NCI-H146 treated with DMSO at 0.1 percent for 48 hours (cell line): ENCODE data around the gene PNKD.

Experiments used
- DNase-seq: peaks from one replicate; lab custom pipeline; 2025; ENCODE audit not compliant: unreplicated experiment; lab: John Stamatoyannopoulos, UW

PNKD gene

DNA sequence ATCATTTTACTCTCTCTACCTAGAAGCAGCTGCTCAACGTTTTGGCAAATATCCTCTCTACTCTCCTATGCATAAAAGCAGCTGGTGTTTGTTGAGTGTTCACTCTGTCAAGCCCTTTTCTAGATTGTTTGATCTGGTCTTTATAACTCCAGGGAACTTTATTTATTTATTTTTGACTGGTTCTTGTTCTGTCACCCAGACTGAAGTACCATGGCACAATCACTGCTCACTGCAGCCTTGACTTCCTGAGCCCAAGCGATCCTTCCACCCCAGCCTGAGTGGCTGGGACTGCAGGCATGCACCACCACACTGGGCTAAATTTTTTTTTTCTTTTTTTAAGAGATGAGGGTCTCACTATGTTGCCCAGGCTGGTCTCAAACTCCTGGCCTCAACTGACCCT lies 99.0 kb downstream of the PNKD start:
- DNase-seq, result peak; percentile 5

DNA sequence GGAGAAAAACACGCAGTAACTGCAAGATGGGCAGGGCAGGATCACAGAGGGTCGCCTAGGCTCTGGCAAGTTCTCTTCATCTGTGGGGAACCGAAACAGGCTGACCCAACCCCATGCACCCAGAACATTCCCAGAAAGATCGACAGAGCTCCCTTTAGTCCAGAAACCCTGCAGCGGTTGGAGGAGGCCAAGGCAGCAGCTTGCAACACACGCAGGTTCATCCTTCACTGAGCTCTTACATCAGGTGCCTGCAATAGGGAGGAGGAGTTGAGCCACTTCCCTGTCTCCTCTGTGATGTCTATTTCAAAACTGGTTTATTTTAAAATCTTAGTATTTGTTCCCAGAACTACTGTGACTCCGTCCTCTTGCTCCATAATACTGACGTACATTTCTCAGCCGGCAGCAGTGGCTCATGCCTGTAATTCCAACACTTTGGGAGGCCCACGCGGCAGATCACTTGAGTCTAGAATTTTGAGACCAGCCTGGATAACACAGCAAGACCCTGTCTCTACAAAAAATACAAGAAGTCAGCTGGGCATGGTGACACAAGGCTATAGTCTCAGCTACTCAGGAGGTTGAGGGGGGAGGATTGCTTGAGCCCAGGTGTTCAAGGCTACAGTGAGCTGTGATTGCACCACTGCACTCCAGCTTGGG lies 100.2 kb downstream of the PNKD start:
- no peak for DNase-seq

DNA sequence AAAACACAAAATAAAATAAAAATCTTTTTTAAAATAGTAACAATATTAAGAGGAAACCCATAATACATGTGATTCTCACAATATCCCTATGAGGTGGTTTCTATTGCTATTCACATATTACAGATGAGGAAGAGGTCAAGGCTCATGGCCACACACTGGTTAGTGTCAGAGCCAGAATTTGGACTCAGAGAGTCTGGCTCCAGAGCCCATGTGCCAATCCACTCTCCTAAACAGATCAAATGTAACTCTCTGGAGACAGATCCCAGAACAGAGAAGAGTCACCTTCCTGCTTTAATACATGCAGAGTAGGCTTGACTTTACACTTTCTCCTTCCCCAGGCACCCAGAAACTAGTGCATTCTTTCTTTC lies 101.6 kb downstream of the PNKD start:
- no peak for DNase-seq

DNA sequence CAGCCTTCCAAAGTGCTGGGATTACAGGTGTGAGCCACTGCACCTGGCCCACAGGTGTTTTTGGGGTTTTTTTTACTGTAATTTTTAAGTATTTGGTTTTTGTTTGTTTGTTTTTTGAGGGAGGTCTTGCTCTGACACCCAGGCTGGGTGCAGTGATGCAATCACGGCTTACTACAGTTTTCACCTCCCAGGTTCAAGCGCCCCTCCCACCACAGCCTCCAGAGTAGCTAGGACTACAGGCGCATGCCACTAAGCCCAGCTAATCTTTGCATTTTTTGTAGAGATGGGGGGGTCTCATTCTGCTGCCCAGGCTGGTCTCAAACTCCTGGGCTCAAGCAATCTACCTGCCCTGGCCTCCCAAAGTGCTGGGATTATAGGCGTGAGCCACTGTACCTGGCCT lies 104.5 kb downstream of the PNKD start:
- no peak for DNase-seq

DNA sequence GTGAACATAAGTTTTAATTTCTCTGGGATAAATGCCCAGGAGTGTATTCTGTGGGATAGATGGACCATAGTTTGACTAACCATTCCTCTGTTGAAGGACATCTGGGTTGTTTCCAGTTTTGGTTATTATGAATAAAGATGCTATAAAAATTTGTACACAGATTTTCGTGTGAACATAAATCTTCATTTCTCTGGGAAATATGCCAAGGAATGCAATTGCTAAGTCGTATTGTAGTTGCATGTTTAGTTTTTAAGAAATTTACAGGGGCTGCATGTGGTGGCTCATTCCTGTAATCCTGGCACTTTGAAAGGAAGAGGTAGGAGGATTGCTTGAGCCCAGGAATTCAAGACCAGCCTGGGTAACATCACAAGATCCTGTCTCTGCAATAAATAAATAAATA lies 104.9 kb downstream of the PNKD start:
- DNase-seq, result no peak

DNA sequence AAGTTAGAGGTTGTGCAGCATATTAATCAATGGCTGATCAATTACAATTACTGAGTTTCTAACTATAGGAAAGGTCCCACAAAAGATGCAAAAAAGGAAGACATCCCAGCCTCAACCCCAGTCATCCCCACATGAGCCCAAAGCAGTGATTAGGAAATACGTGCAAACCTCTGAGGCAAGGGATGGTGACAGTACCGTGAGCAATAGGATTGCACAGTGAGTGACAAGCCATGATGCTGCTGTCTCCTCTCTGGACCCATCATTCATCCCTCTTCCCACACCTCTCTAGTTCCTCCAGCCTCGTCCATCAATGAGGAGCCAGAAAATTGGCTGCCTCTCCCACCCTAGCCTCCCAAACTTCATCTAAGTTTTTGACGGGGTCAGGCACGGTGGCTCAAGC lies 107.7 kb downstream of the PNKD start:
- no peak for DNase-seq

DNA sequence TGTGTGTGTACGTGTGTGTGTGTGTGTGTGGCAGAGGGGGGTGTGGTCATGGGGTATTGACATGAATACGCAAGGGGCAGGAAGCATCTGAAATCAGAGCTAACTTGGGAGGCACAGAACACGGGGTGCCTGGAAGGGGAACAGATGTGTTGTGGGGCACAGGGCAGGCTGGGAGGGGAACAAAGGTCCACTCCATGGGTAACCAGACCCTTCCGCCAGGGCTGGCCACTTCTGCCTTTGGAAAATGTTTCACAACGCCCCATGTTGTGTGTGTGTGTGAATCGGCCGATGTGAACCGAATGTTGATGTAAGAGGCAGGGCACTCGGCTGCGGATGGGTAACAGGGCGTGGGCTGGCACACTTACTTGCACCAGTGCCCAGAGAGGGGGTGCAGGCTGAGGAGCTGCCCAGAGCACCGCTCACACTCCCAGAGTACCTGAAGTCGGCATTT lies 111.6 kb downstream of the PNKD start, which contains the start of gene SLC11A1:
Gene SLC11A1, plus strand, starts transcription at position 358 of the 451 bp plus-strand sequence. CDS start 96 bp downstream, outside the sequence.
- DNase-seq, result no peak

DNA sequence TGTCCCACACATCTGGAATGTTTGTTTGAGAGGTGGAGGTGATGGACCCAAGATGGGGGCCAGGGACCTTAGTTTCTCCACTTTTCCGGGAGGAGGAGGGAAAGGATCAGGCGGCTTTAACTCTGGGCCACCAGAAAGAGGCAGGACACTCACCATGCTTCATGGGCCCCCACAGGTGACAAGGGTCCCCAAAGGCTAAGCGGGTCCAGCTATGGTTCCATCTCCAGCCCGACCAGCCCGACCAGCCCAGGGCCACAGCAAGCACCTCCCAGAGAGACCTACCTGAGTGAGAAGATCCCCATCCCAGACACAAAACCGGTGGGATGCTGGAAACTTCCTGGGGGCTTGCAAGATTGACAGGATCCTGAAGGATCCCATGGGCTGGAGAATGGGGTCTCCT lies 112.5 kb downstream of the PNKD start:
- DNase-seq, result no peak

DNA sequence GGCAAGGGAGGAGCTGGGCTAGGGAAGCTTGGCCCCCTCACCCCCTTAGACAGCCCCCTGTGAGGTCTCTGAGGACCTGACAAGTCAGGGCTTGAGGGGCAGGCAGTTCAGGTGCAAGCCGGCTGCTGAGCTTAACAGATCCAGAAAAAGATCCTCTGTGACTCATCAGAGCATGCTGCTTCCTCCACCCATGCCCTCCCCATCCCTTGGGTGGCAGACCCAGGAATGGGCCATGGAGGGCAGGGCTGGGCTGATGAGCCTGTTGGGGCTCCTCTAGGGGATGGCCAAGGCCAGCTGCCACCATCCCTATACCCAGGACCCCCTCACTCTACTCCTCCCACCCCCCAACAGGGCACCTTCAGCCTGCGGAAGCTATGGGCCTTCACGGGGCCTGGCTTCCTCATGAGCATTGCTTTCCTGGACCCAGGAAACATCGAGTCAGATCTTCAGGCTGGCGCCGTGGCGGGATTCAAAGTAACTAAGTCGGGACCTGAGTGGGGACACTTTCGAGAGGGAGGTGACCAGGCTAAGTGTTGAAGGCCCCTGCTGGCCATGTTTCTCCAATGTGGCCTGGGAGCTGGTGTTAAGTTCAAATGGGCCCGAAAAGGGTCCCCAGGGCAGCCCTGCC lies 113.7 kb downstream of the PNKD start:
- DNase-seq, result no peak

DNA sequence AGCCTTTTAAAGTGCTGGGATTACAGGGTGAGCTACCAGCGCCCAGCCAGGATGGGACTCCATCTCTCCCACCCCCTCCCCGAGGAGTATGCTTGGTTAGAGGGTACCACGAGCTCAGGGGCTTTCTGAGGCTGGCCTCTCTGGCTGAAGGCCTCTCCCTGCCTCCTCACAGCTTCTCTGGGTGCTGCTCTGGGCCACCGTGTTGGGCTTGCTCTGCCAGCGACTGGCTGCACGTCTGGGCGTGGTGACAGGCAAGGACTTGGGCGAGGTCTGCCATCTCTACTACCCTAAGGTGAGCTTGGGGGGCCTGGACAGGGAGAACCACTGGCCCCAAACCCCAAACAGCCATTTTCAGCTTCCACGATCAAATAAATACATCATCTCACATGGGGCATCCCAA lies 114.7 kb downstream of the PNKD start:
- DNase-seq, result no peak

DNA sequence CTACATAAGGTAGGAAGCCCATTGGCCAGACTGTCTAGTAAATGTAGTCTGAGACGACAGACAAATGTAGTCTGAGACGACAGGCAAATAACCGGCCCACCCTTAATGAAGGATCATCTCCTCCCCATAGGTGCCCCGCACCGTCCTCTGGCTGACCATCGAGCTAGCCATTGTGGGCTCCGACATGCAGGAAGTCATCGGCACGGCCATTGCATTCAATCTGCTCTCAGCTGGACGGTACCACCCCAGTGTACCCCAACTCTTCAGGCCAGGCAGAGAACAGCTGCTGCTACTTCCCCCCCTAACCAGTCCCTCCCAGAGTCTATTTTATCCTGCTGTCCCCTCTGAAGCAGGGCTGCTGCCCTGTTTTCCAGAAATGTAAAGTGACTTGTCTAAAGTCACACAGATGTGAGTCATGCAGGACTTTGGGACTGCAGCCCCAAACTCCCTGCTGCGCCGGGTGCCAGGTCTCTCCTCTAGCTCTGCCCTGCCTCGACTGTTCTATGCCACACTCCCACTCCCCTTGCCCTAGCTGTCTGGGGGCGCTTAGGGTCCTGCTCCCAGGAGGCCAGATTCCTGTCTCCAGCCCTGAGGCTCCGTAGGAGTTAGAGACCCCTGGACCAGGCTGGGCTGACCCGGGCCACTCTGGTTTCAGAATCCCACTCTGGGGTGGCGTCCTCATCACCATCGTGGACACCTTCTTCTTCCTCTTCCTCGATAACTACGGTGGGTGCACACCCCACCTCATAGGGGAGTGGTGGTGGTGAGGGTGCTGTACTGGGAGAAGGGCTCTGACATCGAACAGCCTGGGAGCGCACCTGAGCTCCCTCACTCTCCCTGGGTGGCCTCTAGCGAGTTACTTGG lies 116.4 kb downstream of the PNKD start:
- DNase-seq, result no peak

DNA sequence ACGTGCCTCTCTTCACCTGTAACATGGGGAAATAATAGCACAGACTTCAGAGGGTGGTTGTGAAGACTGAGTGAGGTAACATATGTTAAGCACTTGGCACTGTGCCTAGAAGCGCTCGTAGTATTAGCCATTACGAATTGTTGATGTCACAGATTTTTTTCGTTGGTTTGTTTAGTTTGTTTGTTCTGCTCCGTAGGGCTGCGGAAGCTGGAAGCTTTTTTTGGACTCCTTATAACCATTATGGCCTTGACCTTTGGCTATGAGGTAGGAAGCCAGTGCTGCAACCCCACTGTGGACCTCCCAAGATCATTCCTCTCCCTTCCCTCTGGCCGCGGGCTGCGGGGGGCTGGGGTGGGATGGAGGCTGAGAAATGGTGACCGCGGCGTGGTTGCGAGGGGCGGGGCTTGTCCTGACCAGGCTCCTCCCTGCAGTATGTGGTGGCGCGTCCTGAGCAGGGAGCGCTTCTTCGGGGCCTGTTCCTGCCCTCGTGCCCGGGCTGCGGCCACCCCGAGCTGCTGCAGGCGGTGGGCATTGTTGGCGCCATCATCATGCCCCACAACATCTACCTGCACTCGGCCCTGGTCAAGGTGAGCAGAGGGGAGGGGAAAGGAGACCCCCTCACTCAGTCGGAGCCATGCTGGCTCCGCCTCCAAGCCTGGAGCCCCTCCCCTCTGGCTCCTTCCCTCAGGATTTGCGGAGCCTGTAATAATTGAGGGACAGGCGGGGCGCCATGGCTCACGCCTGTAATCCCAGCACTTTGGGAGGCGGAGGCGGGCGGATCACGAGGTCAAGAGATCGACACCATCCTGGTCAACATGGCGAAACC lies 117.3 kb downstream of the PNKD start:
- peak; percentile 69 for DNase-seq

DNA sequence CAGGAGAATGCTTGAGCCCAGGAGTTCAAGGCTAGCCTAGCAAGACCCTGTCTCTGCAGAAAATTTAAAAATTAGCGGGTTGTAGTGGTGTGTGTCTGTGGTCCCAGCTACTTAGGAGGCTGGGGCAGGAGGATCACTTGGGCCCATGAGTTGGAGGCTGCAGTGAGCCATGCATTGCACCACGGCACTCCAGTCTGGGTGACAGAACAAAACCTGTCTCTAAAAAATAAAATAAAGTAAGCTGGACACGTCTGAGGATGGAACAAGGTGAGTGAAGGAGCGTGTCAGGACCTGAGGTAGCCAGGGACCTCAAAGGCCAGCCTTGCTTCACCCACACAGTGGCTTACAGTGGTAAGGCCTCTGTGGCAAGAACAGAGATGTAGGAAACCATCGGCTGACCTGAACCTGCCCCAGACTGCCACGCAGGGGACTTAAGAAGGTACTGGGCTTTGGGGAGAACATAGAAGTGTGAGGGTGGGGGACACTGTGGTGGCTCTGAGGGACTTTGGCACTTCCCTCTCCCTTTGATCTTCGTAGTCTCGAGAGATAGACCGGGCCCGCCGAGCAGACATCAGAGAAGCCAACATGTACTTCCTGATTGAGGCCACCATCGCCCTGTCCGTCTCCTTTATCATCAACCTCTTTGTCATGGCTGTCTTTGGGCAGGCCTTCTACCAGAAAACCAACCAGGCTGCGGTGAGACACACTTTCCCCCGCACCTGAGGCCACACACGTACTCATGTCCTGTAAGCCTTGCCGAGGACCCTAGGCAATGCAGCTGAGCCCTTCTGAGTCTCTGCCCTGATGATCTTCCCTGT lies 119.2 kb downstream of the PNKD start:
- no peak for DNase-seq

DNA sequence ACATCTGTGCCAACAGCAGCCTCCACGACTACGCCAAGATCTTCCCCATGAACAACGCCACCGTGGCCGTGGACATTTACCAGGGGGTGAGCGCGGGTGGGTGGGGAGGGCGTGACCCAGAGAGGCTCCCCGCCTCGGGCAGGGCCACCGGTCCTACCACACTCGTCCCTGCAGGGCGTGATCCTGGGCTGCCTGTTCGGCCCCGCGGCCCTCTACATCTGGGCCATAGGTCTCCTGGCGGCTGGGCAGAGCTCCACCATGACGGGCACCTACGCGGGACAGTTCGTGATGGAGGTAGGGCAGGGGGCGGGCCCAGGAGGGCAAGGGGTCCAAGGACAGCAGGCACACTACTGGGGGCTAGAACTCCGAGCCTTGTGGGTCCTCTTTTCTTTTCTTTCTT lies 120.9 kb downstream of the PNKD start:
- DNase-seq, result no peak

DNA sequence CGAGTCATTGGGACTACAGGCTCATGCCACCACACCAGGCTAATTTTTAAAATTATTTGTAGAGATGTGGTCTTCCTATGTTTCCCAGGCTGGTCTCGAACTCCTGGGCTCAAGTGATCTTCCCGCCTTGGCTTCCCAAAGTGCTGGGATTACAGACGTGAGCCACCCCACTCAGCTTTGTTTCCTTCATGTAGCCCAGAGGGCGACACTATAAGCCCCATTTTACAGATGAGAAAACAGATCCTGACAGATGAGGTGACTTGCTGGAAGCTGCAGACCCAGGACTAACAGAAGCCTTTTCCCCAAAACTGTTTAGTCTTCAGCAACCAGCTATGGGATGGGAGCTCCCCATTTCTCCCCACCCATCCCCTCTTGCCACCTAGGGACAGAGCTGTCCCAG lies 122.1 kb downstream of the PNKD start:
- no peak for DNase-seq

DNA sequence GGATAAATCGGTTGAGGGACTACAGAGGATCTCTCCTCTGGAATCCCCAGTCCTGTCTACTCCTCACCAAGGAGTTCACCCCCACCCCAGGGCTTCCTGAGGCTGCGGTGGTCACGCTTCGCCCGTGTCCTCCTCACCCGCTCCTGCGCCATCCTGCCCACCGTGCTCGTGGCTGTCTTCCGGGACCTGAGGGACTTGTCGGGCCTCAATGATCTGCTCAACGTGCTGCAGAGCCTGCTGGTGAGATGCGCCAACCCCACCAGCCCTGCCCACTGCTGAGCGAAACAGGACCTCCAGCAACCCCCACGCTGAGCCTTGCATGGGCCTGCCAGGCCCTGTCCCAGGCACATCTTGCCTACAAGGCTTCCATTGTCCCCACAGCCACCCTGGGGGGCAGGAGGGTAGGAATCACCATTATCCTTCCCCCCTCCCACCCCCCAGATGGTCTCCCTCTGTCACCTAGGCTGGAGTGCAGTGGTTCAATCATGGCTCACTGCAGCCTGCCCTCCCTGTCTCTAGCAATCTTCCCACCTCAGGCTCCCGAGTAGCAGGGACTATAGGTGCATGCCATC lies 122.7 kb downstream of the PNKD start:
- no peak for DNase-seq

DNA sequence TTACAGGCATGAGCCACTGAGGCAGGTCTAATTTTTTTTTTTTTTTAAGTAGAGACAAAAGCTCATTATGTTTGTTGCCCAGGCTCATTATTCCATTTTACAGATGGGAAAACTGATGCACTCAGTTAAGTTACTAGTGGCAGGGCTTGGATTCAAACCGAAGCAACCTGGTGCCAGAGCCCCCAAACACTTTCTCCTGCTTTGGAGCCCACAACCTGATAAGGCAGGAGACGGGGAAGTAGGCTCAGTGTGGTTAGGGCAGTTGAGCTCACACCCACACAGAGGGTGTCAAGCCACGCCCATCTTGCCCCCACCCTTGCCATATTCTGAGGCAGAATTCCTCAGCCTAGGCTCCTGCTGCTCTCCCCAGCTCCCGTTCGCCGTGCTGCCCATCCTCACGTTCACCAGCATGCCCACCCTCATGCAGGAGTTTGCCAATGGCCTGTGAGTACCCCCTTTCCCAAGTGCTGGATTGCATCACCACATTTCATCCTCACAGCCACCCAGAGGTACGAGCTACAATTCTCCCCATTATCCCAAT lies 123.5 kb downstream of the PNKD start:
- no peak for DNase-seq

DNA sequence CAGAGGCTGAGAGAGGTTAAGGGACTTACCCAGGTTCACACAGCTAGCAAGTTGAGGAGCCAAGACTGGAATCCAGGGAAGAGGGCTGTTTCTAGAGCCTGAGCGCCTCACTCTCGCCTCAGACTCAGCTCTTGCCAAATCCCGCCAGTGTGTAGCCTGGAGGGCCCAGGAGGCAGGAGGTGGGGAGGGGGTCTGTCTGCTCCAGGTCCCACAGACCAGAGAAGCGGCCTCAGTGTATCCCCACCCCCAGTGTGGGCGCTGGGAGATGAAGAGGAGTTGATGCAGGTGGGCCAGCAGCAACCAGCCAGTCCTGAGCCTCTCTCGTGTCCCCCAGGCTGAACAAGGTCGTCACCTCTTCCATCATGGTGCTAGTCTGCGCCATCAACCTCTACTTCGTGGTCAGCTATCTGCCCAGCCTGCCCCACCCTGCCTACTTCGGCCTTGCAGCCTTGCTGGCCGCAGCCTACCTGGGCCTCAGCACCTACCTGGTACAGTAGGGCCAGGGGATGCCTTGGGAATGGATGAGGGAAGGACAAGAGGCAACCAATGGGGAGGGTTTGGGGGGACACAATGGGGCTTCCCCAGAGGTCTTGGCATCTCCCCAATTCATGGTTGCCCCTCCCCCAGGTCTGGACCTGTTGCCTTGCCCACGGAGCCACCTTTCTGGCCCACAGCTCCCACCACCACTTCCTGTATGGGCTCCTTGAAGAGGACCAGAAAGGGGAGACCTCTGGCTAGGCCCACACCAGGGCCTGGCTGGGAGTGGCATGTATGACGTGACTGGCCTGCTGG lies 124.2 kb downstream of the PNKD start:
- DNase-seq, result no peak

DNA sequence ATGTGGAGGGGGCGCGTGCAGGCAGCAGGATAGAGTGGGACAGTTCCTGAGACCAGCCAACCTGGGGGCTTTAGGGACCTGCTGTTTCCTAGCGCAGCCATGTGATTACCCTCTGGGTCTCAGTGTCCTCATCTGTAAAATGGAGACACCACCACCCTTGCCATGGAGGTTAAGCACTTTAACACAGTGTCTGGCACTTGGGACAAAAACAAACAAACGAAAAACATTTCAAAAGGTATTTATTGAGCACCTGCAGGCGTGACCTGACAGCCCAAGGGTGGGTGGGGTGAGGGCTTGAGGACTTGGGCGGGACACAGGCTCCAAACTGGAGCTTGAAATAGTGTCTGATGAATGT lies 124.7 kb downstream of the PNKD start:
- no peak for DNase-seq
